ENCODE data around the gene RASA1.

Gene RASA1

GRCh38 chr5:87245451-87245850, 22.2 kb upstream of the RASA1 start:
- TF ChIP-seq CTCF (IDR thresholded peaks at IDR 0.05; ENCODE audit: low read depth, low read length): no peak
- no peak overlapping the region for H3K4me3 ChIP-seq (ENCODE audit: low read depth, low read length)

GRCh38 chr5:87246061-87246460, 21.6 kb upstream of the RASA1 start:
- H3K4me3 ChIP-seq (ENCODE audit: low read depth, low read length): no peak overlapping the region
- no peak for TF ChIP-seq CTCF (IDR thresholded peaks at IDR 0.05; ENCODE audit: low read depth, low read length)

GRCh38 chr5:87252283-87252605, 15.4 kb upstream of the RASA1 start:
- no peak overlapping the region for H3K4me3 ChIP-seq (ENCODE audit: low read depth, low read length)
- TF ChIP-seq CTCF (IDR thresholded peaks at IDR 0.05; ENCODE audit: low read depth, low read length): no peak

GRCh38 chr5:87254035-87254434, 13.6 kb upstream of the RASA1 start:
- H3K4me3 ChIP-seq (ENCODE audit: low read depth, low read length): no peak overlapping the region
- TF ChIP-seq CTCF (IDR thresholded peaks at IDR 0.05; ENCODE audit: low read depth, low read length): no peak

- no peak for TF ChIP-seq CTCF (IDR thresholded peaks at IDR 0.05; ENCODE audit: low read depth, low read length)
Measured at GRCh38 chr5:87258507-87258906, 9.2 kb upstream of the RASA1 start.

GRCh38 chr5:87260604-87261192, 7.0 kb upstream of the RASA1 start:
- no peak for TF ChIP-seq CTCF (IDR thresholded peaks at IDR 0.05; ENCODE audit: low read depth, low read length)
- H3K4me3 ChIP-seq (ENCODE audit: low read depth, low read length): no peak overlapping the region

More at GRCh38 chr5:87258507-87258906, 9.2 kb upstream of the RASA1 start:
- no peak overlapping the region for H3K4me3 ChIP-seq (ENCODE audit: low read depth, low read length)

- TF ChIP-seq CTCF (IDR thresholded peaks at IDR 0.05; ENCODE audit: low read depth, low read length): no peak
- H3K4me3 ChIP-seq (ENCODE audit: low read depth, low read length): no peak overlapping the region
Measured at GRCh38 chr5:87263498-87263897, 4.2 kb upstream of the RASA1 start.

Data from WI38 (cell line).